Mesenchymal stem cell (in vitro differentiated cells and primary cell): ENCODE measurements around the gene IFNA4.
"Not testable (repeated sequence)": the region's sequence is repeated elsewhere in the genome, so short reads cannot be mapped to it uniquely, and the experiment has no call there.

Source experiments
- DNase-seq: peaks from one replicate; pipeline ENCODE4 v3.0.0-alpha.2; 2013
- H2AFZ ChIP-seq: one replicate; pipeline ENCODE4 v1.6.1; 2013; ENCODE audit warnings: low read depth, mild to moderate bottlenecking, control low read depth, inconsistent platforms, low read length, moderate library complexity
- H2AK5ac ChIP-seq: 2 replicates; pipeline ENCODE4 v1.6.1; 2013; ENCODE audit warnings: low read length, moderate library complexity, mild to moderate bottlenecking, inconsistent platforms; ENCODE audit not compliant: severe bottlenecking
- H2BK120ac ChIP-seq: one replicate; pipeline ENCODE4 v1.6.1; 2013; ENCODE audit warnings: low read depth, mild to moderate bottlenecking, inconsistent platforms, low read length, moderate library complexity
- H2BK12ac ChIP-seq, 2 experiments: one replicate each; pipeline ENCODE4 v1.6.1; 2013; ENCODE audit warnings: inconsistent platforms in 2 of 2, low read length in 2 of 2, mild to moderate bottlenecking in 2 of 2, moderate library complexity in 2 of 2, control low read depth in 1 of 2
- H2BK15ac ChIP-seq: one replicate; pipeline ENCODE4 v1.6.1; 2013; ENCODE audit warnings: mild to moderate bottlenecking, low read depth, inconsistent platforms; ENCODE audit not compliant: poor library complexity, severe bottlenecking
- H2BK5ac ChIP-seq: 2 replicates; pipeline ENCODE4 v1.6.1; 2013; ENCODE audit warnings: low read depth, mild to moderate bottlenecking, low read length, control low read depth, inconsistent platforms; ENCODE audit not compliant: poor library complexity, severe bottlenecking
- H3K14ac ChIP-seq, 2 experiments: one replicate each; pipeline ENCODE4 v1.6.1; 2013; ENCODE audit warnings: inconsistent platforms in 2 of 2, low read length in 2 of 2, control low read depth in 1 of 2, mild to moderate bottlenecking in 1 of 2, moderate library complexity in 1 of 2
- H3K18ac ChIP-seq, 2 experiments: one replicate each; pipeline ENCODE4 v1.6.1; 2013; ENCODE audit warnings: inconsistent platforms in 2 of 2, low read length in 2 of 2, control low read depth in 1 of 2, low read depth in 1 of 2, mild to moderate bottlenecking in 1 of 2
- H3K23ac ChIP-seq, 2 experiments: one replicate each; pipeline ENCODE4 v1.6.1; 2013; ENCODE audit warnings: inconsistent platforms in 2 of 2, low read length in 2 of 2, mild to moderate bottlenecking in 2 of 2, moderate library complexity in 2 of 2, control low read depth in 1 of 2
- H3K27ac ChIP-seq: 2 replicates; pipeline ENCODE4 v1.5.1; 2013; ENCODE audit warnings: mild to moderate bottlenecking, moderate library complexity, low read length, control low read depth, inconsistent platforms; ENCODE audit not compliant: poor library complexity, severe bottlenecking
- H3K27me3 ChIP-seq, 2 experiments: 2 replicates each; pipeline versions ENCODE4 v1.6.1 to v1.7.0; 2013; ENCODE audit warnings: low read length in 2 of 2, mild to moderate bottlenecking in 2 of 2, moderate library complexity in 2 of 2, control low read depth in 1 of 2, inconsistent platforms in 1 of 2; ENCODE audit not compliant: control insufficient read depth in 1 of 2, insufficient read depth in 1 of 2
- H3K36me3 ChIP-seq, 2 experiments: 2 replicates each; pipeline versions ENCODE4 v1.6.1 to v1.7.0; 2013; ENCODE audit warnings: low read length in 2 of 2, control low read depth in 1 of 2, inconsistent platforms in 1 of 2, low read depth in 1 of 2, mild to moderate bottlenecking in 1 of 2; ENCODE audit not compliant: insufficient read depth in 2 of 2, control insufficient read depth in 1 of 2
- H3K4ac ChIP-seq, 2 experiments: one replicate each; pipeline ENCODE4 v1.6.1; 2013; ENCODE audit warnings: inconsistent platforms in 2 of 2, low read length in 2 of 2, mild to moderate bottlenecking in 2 of 2, moderate library complexity in 2 of 2, control low read depth in 1 of 2, low read depth in 1 of 2
- H3K4me1 ChIP-seq: 2 replicates; pipeline ENCODE4 v1.6.1; 2013; ENCODE audit warnings: low read depth, low read length, control low read depth; ENCODE audit not compliant: control insufficient read depth, insufficient read depth
- H3K4me2 ChIP-seq: 2 replicates; pipeline ENCODE4 v1.6.1; 2013; ENCODE audit warnings: low read length, mild to moderate bottlenecking, inconsistent platforms; ENCODE audit not compliant: poor library complexity, severe bottlenecking
- H3K4me3 ChIP-seq, 2 experiments: 2 replicates each; pipeline versions ENCODE4 v1.5.1 to v1.7.0; 2013; ENCODE audit warnings: low read length in 2 of 2, mild to moderate bottlenecking in 2 of 2, control low read depth in 1 of 2, low read depth in 1 of 2; ENCODE audit not compliant: insufficient read depth in 1 of 2
- H3K79me1 ChIP-seq: replicated peaks from 2 replicates; pipeline ENCODE4 v1.6.1; 2013; ENCODE audit warnings: mild to moderate bottlenecking, control low read depth, low read length, inconsistent platforms; ENCODE audit not compliant: poor library complexity, severe bottlenecking
- H3K9ac ChIP-seq: 2 replicates; pipeline ENCODE4 v1.7.0; 2013; ENCODE audit warnings: mild to moderate bottlenecking, low read length, moderate library complexity
- H3K9me3 ChIP-seq: 2 replicates; pipeline ENCODE4 v1.7.0; 2013; ENCODE audit warnings: mild to moderate bottlenecking, low read length; ENCODE audit not compliant: control insufficient read depth
- H4K8ac ChIP-seq: one replicate; pipeline ENCODE4 v1.6.1; 2013; ENCODE audit warnings: inconsistent platforms, mild to moderate bottlenecking, low read length, moderate library complexity
- H4K91ac ChIP-seq: one replicate; pipeline ENCODE4 v1.6.1; 2013; ENCODE audit warnings: mild to moderate bottlenecking, low read length, inconsistent platforms
- WGBS: methylation state at CpG from one replicate; pipeline ENCODE4 v1.1.7; 2013; ENCODE audit warnings: mixed read lengths; 5-methylcytosine and 5-hydroxymethylcytosine counted together

Gene IFNA4

DNA sequence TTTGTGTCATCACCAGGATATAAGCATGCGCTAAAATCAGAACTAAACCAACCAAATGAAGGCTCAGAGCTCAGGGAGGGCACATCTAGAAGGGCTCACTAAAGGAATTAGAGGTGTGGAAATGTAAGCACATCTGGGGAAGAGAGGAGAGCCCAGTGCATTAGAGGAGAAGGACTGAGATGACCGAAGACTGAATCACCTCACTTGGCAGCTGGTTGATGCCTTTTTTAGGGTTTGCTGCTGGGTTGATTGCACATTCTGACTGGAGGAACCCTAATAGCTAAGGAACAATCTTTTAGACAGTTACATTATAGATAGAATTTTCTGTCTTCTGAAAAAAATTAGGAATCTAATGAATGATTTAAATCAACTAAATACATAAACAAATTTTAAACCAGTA, 12.7 kb downstream of the IFNA4 start:
- Histone ChIP-seq H3K4me3 (no peak overlapping the region), H3K14ac (no peak overlapping the region), H2BK5ac (no peak overlapping the region), H3K79me1 (no peaks in the 10 kb centered on the region), H3K4me2 (no peak overlapping the region), H3K4me1 (no peaks in the 10 kb centered on the region), H3K27me3 (peaks cover 4 to 12% of the 10 kb centered on the region in 2 experiments), H2AK5ac (no peak overlapping the region), H3K18ac (no peak overlapping the region), H3K23ac (no peak overlapping the region), H3K4ac (no peak overlapping the region), H2BK120ac (no peak overlapping the region), H4K91ac (no peak overlapping the region), H2BK15ac (no peak overlapping the region), H2BK12ac (no peak overlapping the region), H2AFZ (no peak overlapping the region), H3K36me3 (no peaks in the 10 kb centered on the region), H4K8ac (no peak overlapping the region), H3K27ac (no peak overlapping the region), H3K9ac (no peak overlapping the region), H3K9me3 (no peaks in the 10 kb centered on the region)
- no peak for DNase-seq
- WGBS: 100% methylated on average over 2 of the region's 2 CpGs

DNA sequence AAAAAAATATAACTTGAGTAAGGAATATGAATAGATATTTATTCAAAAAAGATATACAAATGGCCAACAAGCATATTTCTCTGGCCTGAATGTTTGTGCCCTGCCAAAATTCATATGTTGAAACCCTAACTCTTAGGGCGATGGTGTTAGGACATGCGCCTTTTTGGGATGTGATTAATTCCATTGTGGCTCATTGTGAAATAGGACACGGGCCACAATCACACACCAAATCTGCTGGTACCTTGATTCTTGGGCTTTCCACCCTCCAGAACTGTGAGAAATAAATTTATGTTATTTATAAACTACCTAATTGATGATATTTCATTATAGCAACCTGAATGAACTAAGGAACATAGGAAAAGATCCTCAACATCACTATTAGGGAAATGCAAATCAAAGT, 15.2 kb downstream of the IFNA4 start:
- Histone ChIP-seq H3K14ac (no peak overlapping the region), H2AK5ac (no peak overlapping the region), H3K27me3 (peaks cover 0 to under 1% of the 10 kb centered on the region in 2 experiments), H3K4ac (no peak overlapping the region), H2AFZ (no peak overlapping the region), H3K4me2 (no peak overlapping the region), H3K9me3 (no peaks in the 10 kb centered on the region), H2BK5ac (no peak overlapping the region), H3K4me3 (no peak overlapping the region), H3K79me1 (no peaks in the 10 kb centered on the region), H3K36me3 (no peaks in the 10 kb centered on the region), H3K4me1 (no peaks in the 10 kb centered on the region), H3K23ac (no peak overlapping the region), H4K8ac (no peak overlapping the region), H3K27ac (no peak overlapping the region), H3K9ac (no peak overlapping the region), H2BK120ac (no peak overlapping the region), H2BK15ac (no peak overlapping the region), H3K18ac (no peak overlapping the region), H4K91ac (no peak overlapping the region), H2BK12ac (no peak overlapping the region)
- no peak for DNase-seq
- 100% methylated on average over 2 of the region's 3 CpGs for whole genome bisulfite sequencing

DNA sequence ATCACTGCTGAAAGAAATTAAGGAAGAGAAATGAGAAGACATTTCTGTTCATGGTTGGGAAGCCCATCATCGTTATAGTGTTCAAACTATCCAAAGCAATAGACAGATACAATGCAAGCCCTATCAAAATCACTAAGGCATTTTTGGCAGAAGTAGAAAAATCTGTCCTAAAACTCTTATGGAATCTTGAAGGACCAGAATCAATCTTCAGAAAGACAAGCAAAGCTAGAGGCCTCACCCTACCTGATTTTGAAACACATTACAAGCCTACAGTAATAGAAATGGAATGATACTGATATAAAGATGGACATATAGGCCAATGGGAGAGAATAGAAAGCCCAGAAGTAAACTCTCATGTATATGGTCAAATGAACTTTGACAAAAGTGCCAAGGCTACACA, 16.0 kb downstream of the IFNA4 start:
- no peak overlapping the region for H2BK120ac ChIP-seq
- no peak overlapping the region for H3K9ac ChIP-seq
- no peaks in the 10 kb centered on the region for H3K4me1 ChIP-seq
- no peak overlapping the region for H2BK5ac ChIP-seq
- no peak overlapping the region for H3K23ac ChIP-seq
- H3K36me3 ChIP-seq: no peaks in the 10 kb centered on the region
- H3K4me3 ChIP-seq: no peak overlapping the region
- H3K9me3 ChIP-seq: no peaks in the 10 kb centered on the region
- no peak overlapping the region for H2AFZ ChIP-seq
- 67% methylated on average over 1 of the region's 1 CpG for WGBS
- DNase-seq: no peak
- H4K8ac ChIP-seq: no peak overlapping the region
- H4K91ac ChIP-seq: no peak overlapping the region
- no peaks in the 10 kb centered on the region for H3K79me1 ChIP-seq
- no peak overlapping the region for H2BK12ac ChIP-seq
- no peak overlapping the region for H3K27ac ChIP-seq
- H2BK15ac ChIP-seq: no peak overlapping the region
- no peak overlapping the region for H3K14ac ChIP-seq
- no peak overlapping the region for H3K18ac ChIP-seq
- H2AK5ac ChIP-seq: no peak overlapping the region
- H3K4ac ChIP-seq: no peak overlapping the region
- H3K27me3 ChIP-seq: no peaks in the 10 kb centered on the region
- H3K4me2 ChIP-seq: no peak overlapping the region

DNA sequence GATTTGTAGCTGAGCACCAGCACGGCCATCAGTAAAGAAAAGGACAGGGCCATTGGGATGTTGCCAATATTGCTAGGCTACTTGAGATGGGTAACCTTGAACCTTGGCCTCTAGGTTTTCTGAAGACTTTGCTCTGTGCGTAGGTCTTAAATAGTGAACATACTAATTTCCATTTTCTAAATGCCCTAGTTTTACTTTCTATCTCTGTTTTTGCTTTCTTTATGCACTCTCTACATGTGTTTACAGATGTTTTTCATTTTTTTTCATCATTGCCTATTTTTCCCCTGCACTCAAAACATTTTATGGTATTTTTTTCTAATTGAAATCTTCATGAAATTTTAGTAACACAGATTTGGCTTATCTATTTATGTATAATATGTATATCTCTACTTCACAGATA, 20.8 kb downstream of the IFNA4 start, which contains the start of gene IFNA21:
IFNA21 (minus strand) TSS at position 101 of the 400 bp plus-strand sequence; CDS start at position 53, 48 bp downstream.
- H2BK5ac ChIP-seq, H2BK120ac ChIP-seq, H3K36me3 ChIP-seq, H3K23ac ChIP-seq, H3K9me3 ChIP-seq, H2AK5ac ChIP-seq, H4K8ac ChIP-seq, H3K4me1 ChIP-seq, H3K27ac ChIP-seq, H2BK15ac ChIP-seq, H2BK12ac ChIP-seq, H3K4ac ChIP-seq, H3K18ac ChIP-seq, H3K27me3 ChIP-seq, H3K4me2 ChIP-seq, H3K4me3 ChIP-seq, DNase-seq, H4K91ac ChIP-seq, H3K14ac ChIP-seq, H2AFZ ChIP-seq, H3K79me1 ChIP-seq, H3K9ac ChIP-seq: not testable (repeated sequence)
- 100% methylated on average over 1 of the region's 2 CpGs for WGBS
